ENCODE data around the gene TK1. TPM values are rescaled to one million over a fixed set of nuclear protein-coding genes. Genes with fewer than 3 reads are reported as not detected.
A peak's percentile ranks its signal among the peaks of the same experiment; 100 is the strongest.

TK1 gene
- total RNA-seq, 1 donor from 2014 or later, result 3.8 TPM

DNA sequence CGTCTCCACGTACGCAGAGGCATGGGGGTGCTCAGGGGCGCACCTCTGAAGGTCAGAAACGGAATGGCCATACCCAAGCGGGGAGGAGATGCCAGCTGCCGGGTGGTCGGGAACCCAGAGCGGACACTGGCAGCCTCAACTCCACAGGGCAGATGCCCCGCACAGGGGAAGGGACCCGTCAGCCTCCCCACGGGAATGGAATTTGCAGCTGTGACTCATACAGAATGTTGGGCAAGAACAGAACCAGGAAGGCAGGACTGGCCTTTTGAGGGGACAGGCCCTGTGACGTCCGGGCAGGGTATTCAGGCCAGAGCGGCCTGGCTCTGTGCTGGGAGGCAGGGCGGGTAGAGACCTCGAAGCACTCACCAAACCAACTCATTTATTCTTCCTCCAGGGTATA is 7.5 kb downstream of the TK1 start:
- CTCF ChIA-PET, result interaction anchor here (9.7 kb wide), 1 partner anchor 48 kb away, joined by 220 read pairs; the partner anchor contains the start of genes TMC6 and TMC8
- Mint-ChIP-seq H3K4me1 (peaks cover 53% of the 10 kb centered on the region), H3K9me3 (no peaks in the 10 kb centered on the region), H3K36me3 (ENCODE audit: low read depth) (peaks cover 16% of the 10 kb centered on the region), H3K27me3 (no peaks in the 10 kb centered on the region), H3K4me3 (no peak overlapping the region), H3K27ac (no peak overlapping the region)
- DNase-seq, result no peak
- intact Hi-C loops (cut with micrococcal nuclease), result loop anchor here (5.0 kb wide), 1 partner anchor 243 kb away; no protein-coding TSS in a partner anchor
- TF ChIP-seq, protein P1, sequence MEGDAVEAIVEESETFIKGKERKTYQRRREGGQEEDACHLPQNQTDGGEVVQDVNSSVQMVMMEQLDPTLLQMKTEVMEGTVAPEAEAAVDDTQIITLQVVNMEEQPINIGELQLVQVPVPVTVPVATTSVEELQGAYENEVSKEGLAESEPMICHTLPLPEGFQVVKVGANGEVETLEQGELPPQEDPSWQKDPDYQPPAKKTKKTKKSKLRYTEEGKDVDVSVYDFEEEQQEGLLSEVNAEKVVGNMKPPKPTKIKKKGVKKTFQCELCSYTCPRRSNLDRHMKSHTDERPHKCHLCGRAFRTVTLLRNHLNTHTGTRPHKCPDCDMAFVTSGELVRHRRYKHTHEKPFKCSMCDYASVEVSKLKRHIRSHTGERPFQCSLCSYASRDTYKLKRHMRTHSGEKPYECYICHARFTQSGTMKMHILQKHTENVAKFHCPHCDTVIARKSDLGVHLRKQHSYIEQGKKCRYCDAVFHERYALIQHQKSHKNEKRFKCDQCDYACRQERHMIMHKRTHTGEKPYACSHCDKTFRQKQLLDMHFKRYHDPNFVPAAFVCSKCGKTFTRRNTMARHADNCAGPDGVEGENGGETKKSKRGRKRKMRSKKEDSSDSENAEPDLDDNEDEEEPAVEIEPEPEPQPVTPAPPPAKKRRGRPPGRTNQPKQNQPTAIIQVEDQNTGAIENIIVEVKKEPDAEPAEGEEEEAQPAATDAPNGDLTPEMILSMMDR (IDR thresholded peaks at IDR 0.05), result no peak
- no peak for ATAC-seq (ENCODE audit: low read depth)
- POLR2A ChIA-PET, result interaction anchor here (0.8 to 33.1 kb wide), 3 partner anchors 10 to 38 kb away, joined by 3 to 2404 read pairs (median 4); partner anchors contain the start of genes C17orf99, TMC6 and TMC8

DNA sequence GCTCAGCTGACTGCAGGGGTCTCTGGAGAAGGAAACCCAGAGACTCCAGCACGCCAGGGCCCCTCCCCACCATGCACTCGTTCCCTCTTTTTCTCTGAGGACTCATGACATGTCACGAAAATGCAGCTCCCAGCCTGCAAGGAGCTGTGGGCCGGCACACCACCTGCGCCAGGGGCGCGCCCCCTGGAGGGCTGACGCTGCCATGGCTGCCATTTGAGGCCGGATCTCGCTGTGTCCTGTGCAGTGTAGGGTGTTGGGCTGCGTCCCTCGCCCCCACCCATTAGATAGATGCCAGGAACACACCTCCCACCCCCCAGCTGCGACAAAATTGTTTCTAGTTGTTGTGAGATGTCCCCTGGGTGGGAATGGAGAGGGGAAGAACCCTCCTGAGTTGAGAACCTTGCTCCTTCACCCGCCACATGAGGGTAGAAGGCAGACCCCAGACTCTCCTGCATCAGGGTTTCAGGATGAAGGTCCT is 10.3 kb downstream of the TK1 start:
- peaks cover 44% of the 10 kb centered on the region for H3K36me3 Mint-ChIP-seq (ENCODE audit: low read depth)

DNA sequence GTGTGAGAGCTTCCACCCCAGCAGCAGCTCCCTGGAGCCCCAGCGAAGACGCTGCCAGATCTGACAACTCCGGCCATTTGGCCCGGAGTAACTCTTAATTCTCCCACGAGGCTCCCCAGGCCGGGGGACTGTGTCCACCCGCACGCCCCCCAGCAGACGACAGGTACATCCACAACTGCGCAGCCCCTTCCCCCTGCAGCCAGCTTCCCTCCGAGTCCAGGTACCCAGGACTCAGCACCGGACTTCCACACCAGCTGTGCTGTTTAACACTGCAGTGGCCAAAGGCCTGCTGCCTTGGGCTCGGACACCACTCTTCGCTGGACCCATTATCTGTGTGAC is 11.2 kb downstream of the TK1 start:
- ChIA-PET POLR2A (interaction anchor here (1.0 to 33.1 kb wide), 9 partner anchors 8 to 246 kb away, joined by 3 to 2404 read pairs (median 5); partner anchors contain the start of genes AFMID, C17orf99, TK1 and TMC6), CTCF (interaction anchor here (1.3 to 9.7 kb wide), 9 partner anchors 11 to 90 kb away, joined by 3 to 220 read pairs (median 10); partner anchors contain the start of genes AFMID, TK1, TMC6 and TMC8)
- H3K27me3 Mint-ChIP-seq, result no peaks in the 10 kb centered on the region
- H3K4me1 Mint-ChIP-seq, result peaks cover 80% of the 10 kb centered on the region
- no peak for DNase-seq
- H3K4me3 Mint-ChIP-seq, result no peak overlapping the region
- no peaks in the 10 kb centered on the region for H3K9me3 Mint-ChIP-seq
- peak overlapping the region; percentile 90 for H3K27ac Mint-ChIP-seq
- peaks cover 54% of the 10 kb centered on the region for H3K36me3 Mint-ChIP-seq (ENCODE audit: low read depth)
- intact Hi-C loops (cut with micrococcal nuclease), result loop anchor here (5.0 kb wide), 1 partner anchor 247 kb away; no protein-coding TSS in a partner anchor
- TF ChIP-seq, protein P1 (IDR thresholded peaks at IDR 0.05), result no peak
- ATAC-seq (ENCODE audit: low read depth), result no peak

More for the DNA sequence above, 10.3 kb downstream of the TK1 start:
- Mint-ChIP-seq H3K9me3 (no peaks in the 10 kb centered on the region), H3K4me3 (no peak overlapping the region), H3K27me3 (no peaks in the 10 kb centered on the region), H3K4me1 (peaks cover 79% of the 10 kb centered on the region), H3K27ac (peak overlapping the region; percentile 63)
- TF ChIP-seq, protein P1 (IDR thresholded peaks at IDR 0.05), result peak; percentile 92
- CTCF ChIA-PET, result interaction anchor here (0.6 to 9.7 kb wide), 18 partner anchors 9 to 91 kb away, joined by 3 to 220 read pairs (median 8); partner anchors contain the start of genes AFMID, C17orf99, TK1 and TMC6
- ATAC-seq (ENCODE audit: low read depth) (peak; percentile 69), DNase-seq (peak; percentile 76)
- POLR2A ChIA-PET, result interaction anchor here (0.5 to 33.1 kb wide), 10 partner anchors 10 to 245 kb away, joined by 3 to 2404 read pairs (median 5); partner anchors contain the start of genes AFMID, C17orf99, TK1 and TMC6
- intact Hi-C loops (cut with micrococcal nuclease), result loop anchor here (1.0 to 5.0 kb wide), 5 partner anchors 42 to 246 kb away; partner anchors contain the start of gene TMC8

DNA sequence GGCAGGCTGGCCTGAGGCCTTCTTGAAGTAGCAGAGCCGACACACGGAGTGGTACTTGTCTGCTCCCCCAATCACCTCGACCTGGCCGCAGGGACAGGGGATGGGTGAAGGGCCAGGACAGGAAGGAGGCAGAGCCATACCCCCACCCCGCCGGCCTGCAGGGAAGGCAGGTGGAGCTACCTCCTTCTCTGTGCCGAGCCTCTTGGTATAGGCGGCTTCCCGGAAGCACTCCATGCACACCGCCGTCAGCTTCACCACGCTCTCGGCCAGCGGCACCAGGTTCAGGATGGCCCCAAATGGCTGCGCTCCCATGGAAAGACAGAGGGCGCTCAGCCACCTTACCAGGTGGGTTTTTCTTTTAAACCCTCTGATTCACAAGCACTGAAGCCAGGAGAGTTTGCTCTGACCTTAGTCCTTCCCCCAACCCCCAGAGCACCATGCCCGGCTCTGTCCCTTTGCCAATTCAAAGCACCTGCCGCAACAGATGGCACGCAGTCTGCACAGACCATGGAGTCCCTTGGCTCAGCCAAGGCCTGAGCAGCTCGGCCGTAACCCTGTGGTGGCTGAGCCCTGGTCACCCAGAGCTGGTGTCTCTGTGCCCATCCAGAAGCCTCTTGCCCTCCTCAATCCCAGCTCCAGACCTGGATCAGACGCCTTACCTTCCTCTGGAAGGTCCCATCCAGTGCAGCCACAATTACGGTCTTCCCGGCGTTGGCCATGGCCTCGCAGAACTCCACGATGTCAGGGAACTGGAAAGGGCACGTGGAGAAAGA is 11.8 kb downstream of the TK1 start:
- Mint-ChIP-seq H3K9me3 (no peaks in the 10 kb centered on the region), H3K36me3 (ENCODE audit: low read depth) (peaks cover 60% of the 10 kb centered on the region), H3K4me1 (peaks cover 80% of the 10 kb centered on the region), H3K27me3 (no peaks in the 10 kb centered on the region), H3K4me3 (no peak overlapping the region), H3K27ac (peak overlapping the region; percentile 90)
- ChIA-PET POLR2A (interaction anchor here (0.6 to 33.1 kb wide), 9 partner anchors 8 to 603 kb away, joined by 3 to 2404 read pairs (median 7); partner anchors contain the start of genes AFMID, C17orf99, TK1 and TMC6), CTCF (interaction anchor here (0.9 to 9.7 kb wide), 10 partner anchors 8 to 90 kb away, joined by 3 to 220 read pairs (median 7); partner anchors contain the start of genes TMC6 and TMC8)
- DNase-seq (no peak), ATAC-seq (ENCODE audit: low read depth) (no peak)
- intact Hi-C loops (cut with micrococcal nuclease), result loop anchor here (5.0 kb wide), 1 partner anchor 247 kb away; no protein-coding TSS in a partner anchor
- TF ChIP-seq, protein P1 (IDR thresholded peaks at IDR 0.05), result no peak
